PC-9 (cell line): ENCODE measurements around the gene DAPK1. TPM values are rescaled to one million over a fixed set of nuclear protein-coding genes. Genes with fewer than 3 reads are reported as not detected.

ENCODE experiments used
- BruUV-seq: library from RNA; stranded (reverse); fragments of 400-500 nt; replicated peaks from 2 replicates; lab custom pipeline; 2021; lab: Mats Ljungman, UMichigan
- CTCF ChIA-PET: fragments of 300-600 bp; sonication (Branson Sonifier 250); formaldehyde crosslinking; loops from one replicate; lab custom pipeline; 2022; ENCODE audit warnings: antibody characterized with exemption; lab: Charles Lee
- POLR2A ChIA-PET: fragments of 300-600 bp; sonication (Branson Sonifier 250); formaldehyde crosslinking; loops from one replicate; lab custom pipeline; 2022; ENCODE audit warnings: antibody characterized with exemption; ENCODE audit not compliant: unreplicated experiment; lab: Charles Lee
- DNase-seq, 2 experiments: peaks; one replicate each; pipeline versions ENCODE4 v3.0.0 to v3.0.0-alpha.2; 2015 to 2022; ENCODE audit warnings: mixed read lengths in 1 of 2
- H2AFZ ChIP-seq: fragments of 200-600 bp; sonication (generic); 2 replicates; pipeline ENCODE4 v1.8.1; 2017; ENCODE audit warnings: antibody characterized with exemption
- H3F3A ChIP-seq: fragments of 200-600 bp; sonication (generic); 2 replicates; pipeline ENCODE4 v1.8.1; 2017; ENCODE audit warnings: antibody characterized with exemption, mild to moderate bottlenecking, low read depth; ENCODE audit not compliant: insufficient read depth
- H3K27ac ChIP-seq: fragments of 200-600 bp; sonication (generic); 2 replicates; pipeline ENCODE4 v1.6.1; 2016; ENCODE audit warnings: mixed run types
- H3K27me3 ChIP-seq: fragments of 200-600 bp; sonication (generic); 2 replicates; pipeline ENCODE4 v1.6.1; 2016; ENCODE audit warnings: low read depth, mixed run types; ENCODE audit not compliant: insufficient read depth
- H3K36me3 ChIP-seq: fragments of 200-600 bp; sonication (generic); 2 replicates; pipeline ENCODE4 v1.6.1; 2016; ENCODE audit warnings: low read depth, mixed run types
- H3K4me1 ChIP-seq: fragments of 200-600 bp; sonication (generic); replicated peaks from 2 replicates; pipeline ENCODE4 v1.6.1; 2016; ENCODE audit warnings: mixed run types; ENCODE audit not compliant: insufficient read depth
- H3K4me2 ChIP-seq: fragments of 200-600 bp; sonication (generic); 2 replicates; pipeline ENCODE4 v1.6.1; 2017; ENCODE audit warnings: mixed run types
- H3K4me3 ChIP-seq: fragments of 200-600 bp; sonication (generic); 2 replicates; pipeline ENCODE4 v1.6.1; 2016; ENCODE audit warnings: mixed run types
- H3K79me2 ChIP-seq: fragments of 200-600 bp; sonication (generic); 2 replicates; pipeline ENCODE4 v1.6.1; 2017; ENCODE audit warnings: low read depth, mixed run types
- H3K9me2 ChIP-seq: fragments of 200-600 bp; sonication (generic); 2 replicates; pipeline ENCODE4 v1.8.1; 2017; ENCODE audit warnings: mild to moderate bottlenecking; ENCODE audit not compliant: insufficient read depth
- H3K9me3 ChIP-seq: fragments of 200-600 bp; sonication (generic); 2 replicates; pipeline ENCODE4 v1.8.1; 2016; ENCODE audit warnings: low read depth; ENCODE audit not compliant: insufficient read depth
- H4K20me1 ChIP-seq: fragments of 200-600 bp; sonication (generic); 2 replicates; pipeline ENCODE4 v1.8.1; 2017; ENCODE audit not compliant: insufficient read depth
- EZH2 ChIP-seq: fragments of 200-600 bp; sonication (generic); IDR thresholded peaks from 2 replicates; pipeline ENCODE4 v1.8.0; 2017; ENCODE audit warnings: antibody characterized with exemption, low read depth
- intact Hi-C: fragments of 100-400 bp; cut with micrococcal nuclease; formaldehyde crosslinking; loops from one replicate; pipeline ENCODE4 v1.10.0; 2022; ENCODE audit not compliant: unreplicated experiment
- total RNA-seq: library from RNA; stranded (reverse); gene quantifications from 2 replicates; pipeline ENCODE4 v1.2.3, GENCODE V29; 2021
- TF ChIP-seq, protein P1 (sequence below): fragments of 200-600 bp; sonication (generic); conservative IDR thresholded peaks from 2 replicates; pipeline ENCODE4 v1.6.1; 2017; ENCODE audit warnings: mixed run types, antibody characterized with exemption, mild to moderate bottlenecking, moderate library complexity

Gene DAPK1
- total RNA-seq, 1 experiment from 2014 or later, result 100 TPM

DNA sequence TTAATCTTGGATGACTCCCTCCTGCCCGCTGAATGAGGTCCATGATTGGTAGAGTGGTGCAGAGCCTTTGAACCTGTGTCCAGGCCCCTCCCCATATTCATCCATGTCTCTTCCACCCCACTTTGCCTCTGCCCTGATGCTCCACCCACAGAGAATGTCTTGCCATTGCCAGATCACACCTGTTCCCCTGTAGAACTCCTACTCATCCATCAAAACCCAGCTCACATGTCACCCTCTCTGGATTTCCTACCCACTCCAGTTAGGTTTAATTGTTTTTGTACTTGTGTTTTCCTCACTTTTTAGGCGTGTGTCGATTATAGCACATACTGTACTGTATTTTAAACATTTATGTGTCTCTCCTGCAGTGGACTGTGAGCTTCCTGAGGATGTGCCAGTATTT, 121.3 kb downstream of the DAPK1 start:
- H3K27ac ChIP-seq, result no peak overlapping the region
- H3K9me2 ChIP-seq, result no peaks in the 10 kb centered on the region
- H3K9me3 ChIP-seq, result no peaks in the 10 kb centered on the region
- H3F3A ChIP-seq, result peaks cover 23% of the 10 kb centered on the region
- H3K4me1 ChIP-seq, result peaks cover 33% of the 10 kb centered on the region
- TF ChIP-seq, protein P1, sequence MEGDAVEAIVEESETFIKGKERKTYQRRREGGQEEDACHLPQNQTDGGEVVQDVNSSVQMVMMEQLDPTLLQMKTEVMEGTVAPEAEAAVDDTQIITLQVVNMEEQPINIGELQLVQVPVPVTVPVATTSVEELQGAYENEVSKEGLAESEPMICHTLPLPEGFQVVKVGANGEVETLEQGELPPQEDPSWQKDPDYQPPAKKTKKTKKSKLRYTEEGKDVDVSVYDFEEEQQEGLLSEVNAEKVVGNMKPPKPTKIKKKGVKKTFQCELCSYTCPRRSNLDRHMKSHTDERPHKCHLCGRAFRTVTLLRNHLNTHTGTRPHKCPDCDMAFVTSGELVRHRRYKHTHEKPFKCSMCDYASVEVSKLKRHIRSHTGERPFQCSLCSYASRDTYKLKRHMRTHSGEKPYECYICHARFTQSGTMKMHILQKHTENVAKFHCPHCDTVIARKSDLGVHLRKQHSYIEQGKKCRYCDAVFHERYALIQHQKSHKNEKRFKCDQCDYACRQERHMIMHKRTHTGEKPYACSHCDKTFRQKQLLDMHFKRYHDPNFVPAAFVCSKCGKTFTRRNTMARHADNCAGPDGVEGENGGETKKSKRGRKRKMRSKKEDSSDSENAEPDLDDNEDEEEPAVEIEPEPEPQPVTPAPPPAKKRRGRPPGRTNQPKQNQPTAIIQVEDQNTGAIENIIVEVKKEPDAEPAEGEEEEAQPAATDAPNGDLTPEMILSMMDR, result no peak
- no peak for TF ChIP-seq EZH2
- POLR2A ChIA-PET, result interaction anchor here (0.5 kb wide), 1 partner anchor 9 kb away, joined by 3 read pairs; no protein-coding TSS in a partner anchor
- intact Hi-C loops, result no loop called here
- no peak overlapping the region for H3K4me2 ChIP-seq
- BruUV-seq, result no TSS peak
- H3K27me3 ChIP-seq, result no peaks in the 10 kb centered on the region
- H2AFZ ChIP-seq, result no peak overlapping the region
- H3K36me3 ChIP-seq, result 0 out of 2 replicates have a peak, but pooled peaks cover 7% of the 10 kb centered on the region
- CTCF ChIA-PET, result no interaction called here
- no peak overlapping the region for H3K4me3 ChIP-seq
- no peak for DNase-seq
- no peaks in the 10 kb centered on the region for H3K79me2 ChIP-seq
- no peaks in the 10 kb centered on the region for H4K20me1 ChIP-seq

DNA sequence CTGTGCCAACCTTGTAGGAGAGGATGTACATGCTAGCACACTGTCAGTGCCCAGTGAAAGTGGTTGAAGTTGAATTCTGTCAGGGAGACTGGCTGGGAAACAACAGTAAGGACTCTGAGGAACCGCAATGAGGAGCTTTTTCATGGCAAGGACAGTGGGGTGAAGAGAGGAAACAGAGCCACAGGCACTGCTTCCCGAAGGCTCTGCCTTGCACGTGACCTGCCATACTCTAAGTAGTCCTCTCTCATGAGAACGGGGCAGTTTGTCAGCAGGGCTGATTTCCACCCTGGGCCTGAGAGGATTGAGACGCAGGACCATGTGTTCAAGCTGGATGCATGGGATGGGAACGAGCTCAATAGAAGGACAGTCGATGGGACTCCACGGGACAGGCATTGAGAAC, 121.7 kb downstream of the DAPK1 start:
- intact Hi-C loops, result no loop called here
- ChIA-PET POLR2A (interaction anchor here (0.5 to 0.6 kb wide), 2 partner anchors 9 to 117 kb away, joined by 3 read pairs; no protein-coding TSS in a partner anchor), CTCF (no interaction called here)
- H3K4me2 ChIP-seq, result no peak overlapping the region
- H3F3A ChIP-seq, result peaks cover 23% of the 10 kb centered on the region
- TF ChIP-seq EZH2, result no peak
- TF ChIP-seq, protein P1, result no peak
- no peak overlapping the region for H2AFZ ChIP-seq
- no peak overlapping the region for H3K27ac ChIP-seq
- no peak for DNase-seq
- peaks cover 29% of the 10 kb centered on the region for H3K4me1 ChIP-seq
- H3K79me2 ChIP-seq, result no peaks in the 10 kb centered on the region
- 0 out of 2 replicates have a peak, but pooled peaks cover 7% of the 10 kb centered on the region for H3K36me3 ChIP-seq
- H3K4me3 ChIP-seq, result no peak overlapping the region
- no peaks in the 10 kb centered on the region for H3K9me3 ChIP-seq
- no TSS peak for BruUV-seq
- H3K27me3 ChIP-seq, result no peaks in the 10 kb centered on the region
- H3K9me2 ChIP-seq, result no peaks in the 10 kb centered on the region
- H4K20me1 ChIP-seq, result no peaks in the 10 kb centered on the region

DNA sequence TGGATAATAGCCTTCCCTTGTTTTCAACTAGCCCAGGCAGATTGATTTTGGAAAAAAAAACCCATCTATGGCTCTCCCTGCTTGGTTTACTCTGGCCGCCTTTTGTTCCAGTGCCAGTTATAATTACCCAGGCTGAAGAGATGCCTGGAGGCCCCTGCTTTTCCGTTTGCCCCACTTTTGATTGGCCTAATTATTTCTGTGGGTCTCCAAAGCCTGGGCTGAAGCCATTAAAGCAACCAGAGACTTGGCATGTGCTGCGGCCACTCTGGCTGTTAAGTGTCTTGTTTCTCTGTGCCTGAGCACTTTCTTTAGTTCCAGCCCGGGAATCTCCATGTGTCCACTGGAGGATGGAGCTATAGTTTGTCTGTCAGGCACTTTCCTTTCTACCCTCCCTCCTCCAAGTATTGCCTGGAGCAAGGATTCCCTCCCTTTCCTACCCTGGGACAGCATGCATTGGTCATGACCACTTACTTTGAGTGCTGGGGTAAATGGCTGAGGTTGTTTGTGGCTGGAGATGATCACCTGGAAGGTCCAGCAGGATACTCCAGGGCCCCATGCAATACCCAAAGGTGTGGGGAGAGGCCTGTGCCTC, 123.2 kb downstream of the DAPK1 start:
- H3K27me3 ChIP-seq, result no peaks in the 10 kb centered on the region
- no peak overlapping the region for H3K4me3 ChIP-seq
- ChIA-PET POLR2A (no interaction called here), CTCF (no interaction called here)
- H3K9me3 ChIP-seq, result no peaks in the 10 kb centered on the region
- H3K9me2 ChIP-seq, result no peaks in the 10 kb centered on the region
- H2AFZ ChIP-seq, result no peak overlapping the region
- H3K36me3 ChIP-seq, result 0 out of 2 replicates have a peak, but pooled peaks cover 7% of the 10 kb centered on the region
- no peak overlapping the region for H3K4me2 ChIP-seq
- H3K4me1 ChIP-seq, result peaks cover 14% of the 10 kb centered on the region
- no peaks in the 10 kb centered on the region for H4K20me1 ChIP-seq
- peaks cover 9% of the 10 kb centered on the region for H3F3A ChIP-seq
- H3K27ac ChIP-seq, result no peak overlapping the region
- no peak for DNase-seq
- TF ChIP-seq EZH2, result no peak
- TF ChIP-seq, protein P1, result no peak
- no peaks in the 10 kb centered on the region for H3K79me2 ChIP-seq
- intact Hi-C loops, result no loop called here
- no TSS peak for BruUV-seq
